Peyer's patch (tissue), 4 donors: ENCODE results near the gene PAQR4. TPM values are rescaled to one million over a fixed set of nuclear protein-coding genes. Genes with fewer than 3 reads are reported as not detected.

Experiments
- DNase-seq, 3 donors: peaks; one replicate each; pipeline ENCODE4 v3.0.0-alpha.2; 2017 to 2019
- H3K27ac ChIP-seq, 4 donors: fragments of 200-600 bp; sonication (generic); one replicate each; pipeline ENCODE4 v1.5.1; 2016 to 2019
- H3K27me3 ChIP-seq, 2 donors: fragments of 200-600 bp; sonication (generic); one replicate each; pipeline ENCODE4 v1.5.1; 2019
- H3K36me3 ChIP-seq, 3 donors: fragments of 200-600 bp; sonication (generic); one replicate each; pipeline ENCODE4 v1.5.1; 2016 to 2019
- H3K4me1 ChIP-seq, 4 donors: fragments of 200-600 bp; sonication (generic); one replicate each; pipeline ENCODE4 v1.5.1; 2016 to 2019
- H3K4me3 ChIP-seq, 4 donors: fragments of 200-600 bp; sonication (generic); 1 replicate in 3 of 4; 2 replicates in 1 of 4; pipeline ENCODE4 v1.5.1; 2016 to 2019; ENCODE audit warnings: mild to moderate bottlenecking in 1 of 4
- H3K9me3 ChIP-seq, 4 donors: fragments of 200-600 bp; sonication (generic); one replicate each; pipeline ENCODE4 v1.5.1; 2016 to 2019; ENCODE audit warnings: mild to moderate bottlenecking in 1 of 4
- CTCF ChIP-seq, 6 experiments: fragments of 450-650 bp in 4 of 6; fragments of 200-600 bp in 2 of 6; sonication (generic) in 1 of 6; IDR thresholded peaks; one replicate each; pipeline ENCODE4 v1.5.1; 2017 to 2019; ENCODE audit warnings: antibody characterized with exemption in 6 of 6, mild to moderate bottlenecking in 3 of 6, moderate library complexity in 1 of 6
- POLR2A ChIP-seq, 2 donors: fragments of 450-650 bp; IDR thresholded peaks; one replicate each; pipeline ENCODE4 v1.5.1; 2017; ENCODE audit warnings: antibody characterized with exemption in 2 of 2, mild to moderate bottlenecking in 2 of 2, moderate library complexity in 2 of 2
- total RNA-seq, 4 donors: library from RNA; depleted of rRNA; stranded (reverse); fragments of >200 nt; gene quantifications; one replicate each; pipeline ENCODE4 v1.1.0, GENCODE V29; 2016

The PAQR4 gene
- total RNA-seq, result 10 to 100 TPM in 1 of 4 donors, 1 to 10 TPM in 3; 6.3 to 13.2 (median 9.2) TPM

- Histone ChIP-seq H3K4me3 (peak within 1 kb of the TSS; percentile 48 to 94 (median 76)), H3K27me3 (peaks cover 8 to 39% of the 10 kb centered on the region in 2 donors), H3K4me1 (peaks cover 7 to 57% (median 38%) of the 10 kb centered on the region in 4 donors)
Measured at GRCh38 chr16:2968738-2969544, at the start of gene PAQR4. PAQR4 (plus strand) TSS chr16:2969348; CDS start chr16:2969675, 327 bp downstream.

GRCh38 chr16:2919511-2920255 is 49.5 kb upstream of the PAQR4 start:
- Histone ChIP-seq H3K4me1 (peaks cover 0 to 6% (median 2%) of the 10 kb centered on the region in 4 donors), H3K27me3 (no peaks in the 10 kb centered on the region), H3K36me3 (peaks cover 0 to 33% (median 0%) of the 10 kb centered on the region in 3 donors), H3K9me3 (no peaks in the 10 kb centered on the region), H3K27ac (peak overlapping the region in 2 of 4 donors; percentile 12 to 54), H3K4me3 (no peak overlapping the region)
- peak in 2 of 3 donors; percentile 56 to 81 for DNase-seq
- TF ChIP-seq POLR2A (IDR thresholded peaks at IDR 0.05) (no peak), CTCF (IDR thresholded peaks at IDR 0.05) (peak; percentile 89 to 98 (median 95))

More at GRCh38 chr16:2968738-2969544, at the start of gene PAQR4:
- Histone ChIP-seq H3K27ac (peak within 1 kb of the TSS; percentile 45 to 76 (median 64)), H3K36me3 (no peaks in the 10 kb centered on the region), H3K9me3 (no peaks in the 10 kb centered on the region)
- peak; percentile 35 to 61 for TF ChIP-seq POLR2A (IDR thresholded peaks at IDR 0.05)
- TF ChIP-seq CTCF (IDR thresholded peaks at IDR 0.05), result peak in 2 of 6 experiments; percentile 8 to 28
- peak; percentile 83 to 93 (median 93) for DNase-seq

GRCh38 chr16:2923481-2923880 is 45.7 kb upstream of the PAQR4 start:
- no peak for DNase-seq
- TF ChIP-seq CTCF (IDR thresholded peaks at IDR 0.05) (no peak), POLR2A (IDR thresholded peaks at IDR 0.05) (no peak)
- Histone ChIP-seq H3K4me1 (peaks cover 0 to 6% (median 3%) of the 10 kb centered on the region in 4 donors), H3K27me3 (no peaks in the 10 kb centered on the region), H3K36me3 (peaks cover 0 to 20% (median 0%) of the 10 kb centered on the region in 3 donors), H3K4me3 (no peak overlapping the region), H3K9me3 (no peaks in the 10 kb centered on the region), H3K27ac (no peak overlapping the region)

GRCh38 chr16:2924901-2925755 is 44.0 kb upstream of the PAQR4 start:
- H3K4me1 ChIP-seq, result peaks cover 0 to 4% (median 0%) of the 10 kb centered on the region in 4 donors
- H3K27me3 ChIP-seq, result no peaks in the 10 kb centered on the region
- no peak overlapping the region for H3K4me3 ChIP-seq
- H3K27ac ChIP-seq, result no peak overlapping the region
- no peaks in the 10 kb centered on the region for H3K9me3 ChIP-seq
- peaks cover 0 to 25% (median 0%) of the 10 kb centered on the region in 3 donors for H3K36me3 ChIP-seq
- TF ChIP-seq POLR2A (IDR thresholded peaks at IDR 0.05), result no peak
- TF ChIP-seq CTCF (IDR thresholded peaks at IDR 0.05), result no peak
- DNase-seq, result no peak
